ENCODE data around the gene ELMO2.

Gene ELMO2

DNA sequence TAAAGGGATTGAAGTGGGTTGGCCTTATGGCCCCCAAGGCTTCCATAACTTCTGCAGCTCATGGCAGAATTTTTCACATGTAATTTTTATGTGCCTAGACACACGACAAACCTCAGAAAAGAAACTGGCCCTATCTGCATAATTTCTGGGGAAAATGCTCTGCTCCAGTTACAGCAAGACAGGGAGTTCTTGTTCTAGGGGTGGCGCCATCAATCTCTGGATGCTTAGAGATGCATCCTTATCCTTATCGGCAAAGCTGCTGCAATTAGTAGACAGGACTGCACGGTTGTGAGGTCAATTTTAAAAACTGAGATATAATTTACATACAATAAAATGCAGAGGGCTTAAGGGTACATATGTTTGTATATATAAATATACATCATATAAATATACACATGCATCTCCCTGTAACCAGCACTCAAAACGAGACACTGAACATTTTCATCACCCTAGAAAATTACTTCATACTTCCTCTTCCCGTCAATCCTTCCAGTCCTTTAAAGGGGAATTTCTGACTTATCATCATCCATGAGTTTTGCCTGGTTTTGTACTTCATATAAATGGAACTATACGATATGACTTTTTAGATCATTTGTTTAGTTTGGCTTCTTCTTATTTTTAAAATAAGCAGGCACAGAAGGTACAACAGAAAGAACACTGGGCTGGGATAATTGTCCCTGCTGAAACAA lies 10.2 kb downstream of the ELMO2 start:
- TF ChIP-seq, protein P1, sequence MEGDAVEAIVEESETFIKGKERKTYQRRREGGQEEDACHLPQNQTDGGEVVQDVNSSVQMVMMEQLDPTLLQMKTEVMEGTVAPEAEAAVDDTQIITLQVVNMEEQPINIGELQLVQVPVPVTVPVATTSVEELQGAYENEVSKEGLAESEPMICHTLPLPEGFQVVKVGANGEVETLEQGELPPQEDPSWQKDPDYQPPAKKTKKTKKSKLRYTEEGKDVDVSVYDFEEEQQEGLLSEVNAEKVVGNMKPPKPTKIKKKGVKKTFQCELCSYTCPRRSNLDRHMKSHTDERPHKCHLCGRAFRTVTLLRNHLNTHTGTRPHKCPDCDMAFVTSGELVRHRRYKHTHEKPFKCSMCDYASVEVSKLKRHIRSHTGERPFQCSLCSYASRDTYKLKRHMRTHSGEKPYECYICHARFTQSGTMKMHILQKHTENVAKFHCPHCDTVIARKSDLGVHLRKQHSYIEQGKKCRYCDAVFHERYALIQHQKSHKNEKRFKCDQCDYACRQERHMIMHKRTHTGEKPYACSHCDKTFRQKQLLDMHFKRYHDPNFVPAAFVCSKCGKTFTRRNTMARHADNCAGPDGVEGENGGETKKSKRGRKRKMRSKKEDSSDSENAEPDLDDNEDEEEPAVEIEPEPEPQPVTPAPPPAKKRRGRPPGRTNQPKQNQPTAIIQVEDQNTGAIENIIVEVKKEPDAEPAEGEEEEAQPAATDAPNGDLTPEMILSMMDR (conservative IDR thresholded peaks at IDR 0.05; ENCODE audit: low read depth, low read length): no peak
- H3K4me1 ChIP-seq (ENCODE audit: low read depth, poor library complexity, severe bottlenecking): peaks cover 38% of the 10 kb centered on the region
- H2AFZ ChIP-seq (ENCODE audit: low read depth): no peak overlapping the region
- H4K20me1 ChIP-seq (ENCODE audit: insufficient read depth): no peaks in the 10 kb centered on the region
- H3K36me3 ChIP-seq (ENCODE audit: insufficient read depth): peaks cover 20% of the 10 kb centered on the region; the same call in 1 of the 2 replicates
- no peaks in the 10 kb centered on the region for H3K27me3 ChIP-seq (ENCODE audit: insufficient read depth, low read depth)
- no peak overlapping the region for H3K4me3 ChIP-seq (IDR thresholded peaks at IDR 0.05; ENCODE audit: insufficient read depth, low read depth, low read length)
- H3K79me2 ChIP-seq (ENCODE audit: insufficient read depth, low read depth): peaks cover 63% of the 10 kb centered on the region
- H3K27ac ChIP-seq: no peak overlapping the region
- H3K9ac ChIP-seq: no peak overlapping the region
- H3K4me2 ChIP-seq: no peak overlapping the region

DNA sequence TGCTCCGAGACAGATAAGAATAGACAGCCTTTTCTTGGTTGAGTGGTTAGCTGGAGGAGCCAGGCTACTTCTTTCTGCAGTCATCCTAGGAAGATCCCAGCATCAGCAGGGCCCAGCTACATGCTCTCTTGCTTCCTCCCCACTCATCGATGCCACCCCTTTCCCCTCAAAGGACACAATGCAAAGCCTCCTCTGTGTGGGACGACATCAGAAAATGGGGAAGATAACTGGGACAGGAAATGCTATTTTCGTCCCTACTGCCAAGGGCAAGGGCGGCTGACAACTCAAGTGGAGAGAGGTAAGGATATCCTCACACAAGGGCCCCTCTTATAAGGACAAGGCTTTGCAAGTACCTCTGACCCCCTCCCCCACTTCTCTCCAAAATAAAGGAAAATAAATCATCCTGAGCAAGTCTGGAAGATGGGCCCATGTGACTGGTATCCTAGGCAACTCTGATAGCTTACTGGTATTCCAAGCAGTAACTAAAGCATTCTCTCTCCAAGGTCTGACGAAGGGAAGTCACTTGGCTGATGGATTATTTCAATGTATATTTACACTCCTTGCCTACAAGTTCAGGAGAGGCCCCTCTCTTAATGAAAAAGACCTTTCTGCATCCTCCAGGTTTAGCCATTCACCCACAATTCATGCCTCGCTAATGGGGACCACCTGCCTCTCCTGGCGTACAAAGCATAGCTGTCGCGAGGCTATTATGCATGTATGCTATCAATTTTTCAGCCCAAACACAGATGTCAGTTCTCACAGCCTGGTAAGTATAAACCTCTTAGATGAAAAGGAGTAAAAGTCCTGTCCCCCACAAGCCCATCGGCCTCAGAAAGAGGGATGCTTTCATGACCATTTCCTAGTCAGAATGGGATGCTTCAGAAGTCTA lies 11.3 kb downstream of the ELMO2 start:
- TF ChIP-seq, protein P1 (conservative IDR thresholded peaks at IDR 0.05; ENCODE audit: low read depth, low read length): no peak
- peaks cover 20% of the 10 kb centered on the region; the same call in 1 of the 2 replicates for H3K36me3 ChIP-seq (ENCODE audit: insufficient read depth)
- H3K27me3 ChIP-seq (ENCODE audit: insufficient read depth, low read depth): no peaks in the 10 kb centered on the region
- peaks cover 27% of the 10 kb centered on the region for H3K4me1 ChIP-seq (ENCODE audit: low read depth, poor library complexity, severe bottlenecking)
- H3K9ac ChIP-seq: no peak overlapping the region
- H3K79me2 ChIP-seq (ENCODE audit: insufficient read depth, low read depth): peaks cover 56% of the 10 kb centered on the region
- H4K20me1 ChIP-seq (ENCODE audit: insufficient read depth): no peaks in the 10 kb centered on the region
- H3K4me2 ChIP-seq: no peak overlapping the region
- H3K4me3 ChIP-seq (IDR thresholded peaks at IDR 0.05; ENCODE audit: insufficient read depth, low read depth, low read length): no peak overlapping the region
- no peak overlapping the region for H3K27ac ChIP-seq
- H2AFZ ChIP-seq (ENCODE audit: low read depth): no peak overlapping the region

DNA sequence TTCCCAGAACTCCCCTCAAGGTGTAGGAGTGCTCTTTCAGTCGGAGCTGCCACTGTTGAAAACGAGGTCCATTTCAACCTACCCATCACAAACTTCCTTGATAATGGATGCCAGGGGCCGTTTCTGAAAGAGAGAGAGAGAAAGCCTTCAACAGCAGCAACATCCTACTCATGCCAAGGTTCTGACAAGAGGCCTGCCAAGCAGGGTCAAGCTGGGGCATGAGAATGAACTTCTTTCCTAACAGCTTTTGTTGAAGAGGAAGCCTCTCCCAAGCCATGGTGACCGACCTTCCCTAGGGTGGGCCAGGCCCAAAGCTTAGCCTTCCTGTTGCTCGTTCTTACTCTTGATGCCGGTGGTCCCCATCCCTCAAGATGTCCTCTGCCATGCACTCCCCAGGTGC lies 12.4 kb downstream of the ELMO2 start:
- Histone ChIP-seq H4K20me1 (ENCODE audit: insufficient read depth) (no peaks in the 10 kb centered on the region), H3K4me3 (IDR thresholded peaks at IDR 0.05; ENCODE audit: insufficient read depth, low read depth, low read length) (no peak overlapping the region), H3K4me1 (ENCODE audit: low read depth, poor library complexity, severe bottlenecking) (peaks cover 16% of the 10 kb centered on the region), H3K4me2 (no peak overlapping the region), H3K36me3 (ENCODE audit: insufficient read depth) (peaks cover 27% of the 10 kb centered on the region; the same call in 1 of the 2 replicates), H3K27ac (no peak overlapping the region), H3K27me3 (ENCODE audit: insufficient read depth, low read depth) (no peaks in the 10 kb centered on the region), H3K9ac (no peak overlapping the region), H2AFZ (ENCODE audit: low read depth) (no peak overlapping the region), H3K79me2 (ENCODE audit: insufficient read depth, low read depth) (peaks cover 45% of the 10 kb centered on the region)
- TF ChIP-seq, protein P1 (conservative IDR thresholded peaks at IDR 0.05; ENCODE audit: low read depth, low read length): no peak

DNA sequence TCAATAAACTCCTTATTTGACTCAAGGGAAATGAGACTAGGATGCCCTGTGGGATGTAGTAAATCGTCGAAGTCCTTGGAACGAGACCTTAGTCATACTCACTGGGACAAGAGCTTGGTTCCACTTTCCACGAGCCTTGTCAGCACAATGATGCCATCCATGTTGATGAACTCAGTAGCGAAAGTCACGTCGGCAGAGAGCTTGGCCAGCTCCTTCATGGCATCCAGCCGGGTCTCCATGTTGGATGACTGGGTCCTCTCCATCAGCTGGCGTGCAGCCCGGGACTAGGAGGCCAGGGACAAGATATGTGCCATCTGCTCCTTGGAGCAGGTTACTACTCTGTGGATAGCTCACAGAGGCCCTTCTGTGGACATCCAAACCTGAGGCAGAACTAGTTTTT lies 17.5 kb downstream of the ELMO2 start:
- TF ChIP-seq, protein P1 (conservative IDR thresholded peaks at IDR 0.05; ENCODE audit: low read depth, low read length): no peak
- H3K4me1 ChIP-seq (ENCODE audit: low read depth, poor library complexity, severe bottlenecking): no peaks in the 10 kb centered on the region
- H3K4me3 ChIP-seq (IDR thresholded peaks at IDR 0.05; ENCODE audit: insufficient read depth, low read depth, low read length): no peak overlapping the region
- H2AFZ ChIP-seq (ENCODE audit: low read depth): no peak overlapping the region
- no peak overlapping the region for H3K27ac ChIP-seq
- no peak overlapping the region for H3K9ac ChIP-seq
- no peaks in the 10 kb centered on the region for H3K79me2 ChIP-seq (ENCODE audit: insufficient read depth, low read depth)
- no peak overlapping the region for H3K4me2 ChIP-seq
- no peaks in the 10 kb centered on the region for H4K20me1 ChIP-seq (ENCODE audit: insufficient read depth)
- H3K36me3 ChIP-seq (ENCODE audit: insufficient read depth): peaks cover 36% of the 10 kb centered on the region; the same call in 1 of the 2 replicates
- no peaks in the 10 kb centered on the region for H3K27me3 ChIP-seq (ENCODE audit: insufficient read depth, low read depth)

Measured in KMS-11 (cell line).